Heart left ventricle (tissue), 16 donors: ENCODE data around the gene PHACTR1. TPM values are rescaled to one million over a fixed set of nuclear protein-coding genes. Genes with fewer than 3 reads are reported as not detected.

Experiments
- ATAC-seq, 4 donors: fragments of 200-7000 bp; cut with Tn5 transposase; one replicate each; pipeline ENCODE4 v1.9.1; 2020 to 2022; ENCODE audit warnings: moderate library complexity in 4 of 4, mild to moderate bottlenecking in 3 of 4, moderate number of reproducible peaks in 1 of 4
- DNase-seq, 5 donors: peaks; one replicate each; pipeline ENCODE4 v3.0.0-alpha.2; 2020
- H3K27ac ChIP-seq, 12 donors: fragments of 200-600 bp; sonication (generic) in 4 of 12; one replicate each; pipeline versions ENCODE4 v1.5.0 to v1.8.0; 2016 to 2022; ENCODE audit warnings: mild to moderate bottlenecking in 2 of 12
- H3K27me3 ChIP-seq, 9 donors: fragments of 200-600 bp; sonication (generic) in 2 of 9; one replicate each; pipeline versions ENCODE4 v1.5.1 to v1.8.0; 2016 to 2022; ENCODE audit warnings: mild to moderate bottlenecking in 3 of 9
- H3K36me3 ChIP-seq, 9 donors: fragments of 200-600 bp; sonication (generic) in 2 of 9; one replicate each; pipeline versions ENCODE4 v1.5.0 to v1.8.0; 2018 to 2022; ENCODE audit warnings: mild to moderate bottlenecking in 2 of 9
- H3K4me1 ChIP-seq, 12 donors: fragments of 200-600 bp; sonication (generic) in 4 of 12; one replicate each; pipeline versions ENCODE4 v1.5.0 to v1.8.0; 2016 to 2022; ENCODE audit warnings: mild to moderate bottlenecking in 3 of 12
- H3K4me3 ChIP-seq, 12 donors: fragments of 200-600 bp; sonication (generic) in 4 of 12; one replicate each; pipeline versions ENCODE4 v1.5.0 to v1.8.0; 2017 to 2022; ENCODE audit warnings: mild to moderate bottlenecking in 9 of 12, moderate library complexity in 4 of 12
- H3K9me3 ChIP-seq, 12 donors: fragments of 200-600 bp; sonication (generic) in 4 of 12; one replicate each; pipeline versions ENCODE4 v1.5.0 to v1.8.0; 2016 to 2022; ENCODE audit warnings: mild to moderate bottlenecking in 1 of 12
- POLR2A ChIP-seq, 2 donors: fragments of 450-650 bp; IDR thresholded peaks; one replicate each; pipeline ENCODE4 v1.6.1; 2017; ENCODE audit warnings: antibody characterized with exemption in 2 of 2, mild to moderate bottlenecking in 2 of 2, moderate library complexity in 2 of 2
- WGBS, 4 donors: extraction: QIAGEN DNeasy Blood & Tissue Kit in 2 of 4; methylation state at CpG; one replicate each; pipeline versions ENCODE4 v1.1.5 to v1.1.7; 2013 to 2018; 5-methylcytosine and 5-hydroxymethylcytosine counted together
- intact Hi-C, 10 donors: fragments of 100-400 bp; cut with DNase I; formaldehyde crosslinking; loops; one replicate each; pipeline versions ENCODE4 v1.11.1 to v1.14.2; 2022
- polyA plus RNA-seq, 2 donors: library from polyadenylated mRNA; stranded (reverse); fragments of 200-250 nt; gene quantifications; one replicate each; pipeline ENCODE4 v1.2.3, GENCODE V29; 2013
- total RNA-seq, 9 donors: library from RNA; depleted of rRNA in 2 of 9; stranded (reverse); fragments of >200 nt in 2 of 9; fragmentation: NEBNext Ultra II Directional in 3 of 9; extraction: Animal tissue kit (Norgen Biotek cat#: 25700) in 3 of 9; gene quantifications; one replicate each; pipeline versions ENCODE4 v1.1.0 to v1.2.4, GENCODE V29; 2016 to 2023
- TF ChIP-seq, protein P1 (sequence below), 12 donors: fragments of 200-600 bp; sonication (generic) in 4 of 12; IDR thresholded peaks; one replicate each; pipeline versions ENCODE4 v1.5.0 to v1.8.0; 2018 to 2022; ENCODE audit warnings: antibody characterized with exemption in 12 of 12, mild to moderate bottlenecking in 5 of 12
- donor health status: ischemic (EF 13 %, LVEDD 7.1; RV severe dilation, severe dysfunction).
- donor health status: healthy with polysubstance abuse.
- donor health status: DM: no; HTN: yes; CAD: no.
- donor health status: DM: no; HTN: no; CAD: no.
- donor health status: ischemic (EF 25% LVEDD 6.9; RV normal size, moderate dysfunction).
- donor health status: ischemic (EF 25% LVEDD 5.7; RV mildly dilated, moderate dysfunction).
- donor health status: healthy.
- donor health status: DM: yes; HTN: yes; CAD: no.
- donor health status: ischemic (EF 35%, LVEDD 5.7; RV mildly dilated, moderate dysfunction).
- donor health status: nonischemic (EF 11% LVEDD 7.7; RV severe dilation, severe dysfunction).
- donor health status: DM: yes; HTN: yes; CAD: no.
- donor health status: PGD.
- donor health status: ischemic (EF 29% LVEDD 5.4; RV normal size, mild dysfunction).
- donor health status: nonischemic (EF 23%, LVEDD 6.1; RV moderate dilation, normal function).

PHACTR1 gene
- total and polyA plus RNA-seq, 11 donors, result 21.2 to 238 (median 87.4) TPM

DNA sequence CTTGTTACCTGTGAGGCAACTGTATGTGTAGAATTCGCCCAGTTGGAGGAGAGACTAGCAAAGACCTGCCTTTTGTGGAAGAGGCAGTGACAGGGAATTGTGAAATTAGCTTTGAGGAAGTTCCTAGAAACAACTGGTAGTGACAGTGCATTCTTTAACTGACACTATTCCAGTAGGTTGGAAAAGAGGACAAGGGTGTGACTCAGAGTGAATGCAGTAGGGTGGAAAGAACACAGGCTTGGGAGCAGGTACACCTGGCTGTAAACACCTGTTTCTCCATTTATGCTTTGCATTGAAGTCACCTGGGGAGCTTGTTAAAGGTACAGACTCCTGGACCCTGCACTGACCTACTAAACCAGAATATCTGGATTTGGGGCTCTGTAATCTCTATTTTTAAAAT, 295.7 kb downstream of the PHACTR1 start:
- TF ChIP-seq, protein P1, sequence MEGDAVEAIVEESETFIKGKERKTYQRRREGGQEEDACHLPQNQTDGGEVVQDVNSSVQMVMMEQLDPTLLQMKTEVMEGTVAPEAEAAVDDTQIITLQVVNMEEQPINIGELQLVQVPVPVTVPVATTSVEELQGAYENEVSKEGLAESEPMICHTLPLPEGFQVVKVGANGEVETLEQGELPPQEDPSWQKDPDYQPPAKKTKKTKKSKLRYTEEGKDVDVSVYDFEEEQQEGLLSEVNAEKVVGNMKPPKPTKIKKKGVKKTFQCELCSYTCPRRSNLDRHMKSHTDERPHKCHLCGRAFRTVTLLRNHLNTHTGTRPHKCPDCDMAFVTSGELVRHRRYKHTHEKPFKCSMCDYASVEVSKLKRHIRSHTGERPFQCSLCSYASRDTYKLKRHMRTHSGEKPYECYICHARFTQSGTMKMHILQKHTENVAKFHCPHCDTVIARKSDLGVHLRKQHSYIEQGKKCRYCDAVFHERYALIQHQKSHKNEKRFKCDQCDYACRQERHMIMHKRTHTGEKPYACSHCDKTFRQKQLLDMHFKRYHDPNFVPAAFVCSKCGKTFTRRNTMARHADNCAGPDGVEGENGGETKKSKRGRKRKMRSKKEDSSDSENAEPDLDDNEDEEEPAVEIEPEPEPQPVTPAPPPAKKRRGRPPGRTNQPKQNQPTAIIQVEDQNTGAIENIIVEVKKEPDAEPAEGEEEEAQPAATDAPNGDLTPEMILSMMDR (IDR thresholded peaks at IDR 0.05), result no peak
- TF ChIP-seq POLR2A (IDR thresholded peaks at IDR 0.05), result no peak
- peak overlapping the region in 1 of 12 donors; percentile 86 for H3K27ac ChIP-seq
- WGBS, 4 donors, result 86 to 100% (median 91%) methylated on average over 1 of the region's 1 CpG
- intact Hi-C loops, result loop anchor here in 8 of 10 donors (2.0 to 10.0 kb wide), 10 partner anchors 49 to 313 kb away; partner anchors contain the start of gene TBC1D7 (in 1 of the 8)
- no peak for ATAC-seq
- no peaks in the 10 kb centered on the region for H3K9me3 ChIP-seq
- DNase-seq, result no peak
- peaks cover 0 to 29% (median 0%) of the 10 kb centered on the region in 9 donors for H3K27me3 ChIP-seq
- H3K4me3 ChIP-seq, result no peak overlapping the region
- peaks cover 0 to 51% (median 20%) of the 10 kb centered on the region in 12 donors for H3K4me1 ChIP-seq
- H3K36me3 ChIP-seq, result no peaks in the 10 kb centered on the region

DNA sequence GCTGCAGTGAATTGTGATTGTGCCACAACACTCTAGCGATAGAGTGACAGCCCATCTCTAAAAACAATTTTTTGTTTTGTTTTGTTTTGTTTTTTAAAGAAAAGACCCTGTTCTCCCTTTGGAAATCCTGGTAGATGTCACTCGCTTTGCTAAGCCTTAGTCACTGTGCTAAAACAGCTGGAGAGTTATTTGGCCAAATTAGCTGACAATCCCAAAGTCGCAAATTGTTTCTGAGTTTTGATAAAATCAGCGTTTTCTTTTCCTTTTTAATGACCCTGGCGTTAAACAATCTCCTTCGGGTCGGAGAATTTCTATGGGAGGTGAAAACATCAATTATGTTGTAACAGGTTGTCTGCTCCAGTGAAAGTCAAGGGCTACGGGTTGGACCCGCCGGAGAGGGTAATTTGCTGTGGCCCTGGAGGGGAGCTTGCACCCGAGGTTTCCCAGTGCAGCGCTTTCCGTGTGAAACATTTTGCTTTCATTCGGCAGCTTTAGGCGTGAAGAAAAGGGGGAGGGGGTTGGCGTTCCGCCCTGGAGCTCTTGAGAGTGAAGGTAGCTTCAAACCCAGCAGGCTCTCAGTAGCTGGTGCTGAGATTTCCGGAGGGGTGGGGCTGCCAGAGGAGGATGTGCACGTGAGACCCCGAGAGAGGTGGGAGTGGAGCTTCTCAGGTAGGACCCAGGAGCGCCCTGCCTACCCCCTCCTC, 296.6 kb downstream of the PHACTR1 start:
- 7 to 15% (median 9%) methylated on average over 13 to 21 of the region's 21 CpGs for WGBS, 4 donors
- Histone ChIP-seq H3K9me3 (no peaks in the 10 kb centered on the region), H3K36me3 (no peaks in the 10 kb centered on the region), H3K27ac (peak overlapping the region in 11 of 12 donors; percentile 36 to 90 (median 81)), H3K4me3 (peak overlapping the region; percentile 50 to 90 (median 69)), H3K27me3 (peaks cover 0 to 29% (median 0%) of the 10 kb centered on the region in 9 donors), H3K4me1 (peaks cover 0 to 46% (median 17%) of the 10 kb centered on the region in 12 donors)
- DNase-seq, result peak; percentile 39 to 76 (median 70)
- peak; percentile 19 to 62 (median 40) for ATAC-seq
- intact Hi-C loops, result loop anchor here in 8 of 10 donors (2.0 to 10.0 kb wide), 10 partner anchors 50 to 312 kb away; partner anchors contain the start of gene TBC1D7 (in 1 of the 8)
- TF ChIP-seq, protein P1 (IDR thresholded peaks at IDR 0.05), result no peak
- TF ChIP-seq POLR2A (IDR thresholded peaks at IDR 0.05), result no peak

DNA sequence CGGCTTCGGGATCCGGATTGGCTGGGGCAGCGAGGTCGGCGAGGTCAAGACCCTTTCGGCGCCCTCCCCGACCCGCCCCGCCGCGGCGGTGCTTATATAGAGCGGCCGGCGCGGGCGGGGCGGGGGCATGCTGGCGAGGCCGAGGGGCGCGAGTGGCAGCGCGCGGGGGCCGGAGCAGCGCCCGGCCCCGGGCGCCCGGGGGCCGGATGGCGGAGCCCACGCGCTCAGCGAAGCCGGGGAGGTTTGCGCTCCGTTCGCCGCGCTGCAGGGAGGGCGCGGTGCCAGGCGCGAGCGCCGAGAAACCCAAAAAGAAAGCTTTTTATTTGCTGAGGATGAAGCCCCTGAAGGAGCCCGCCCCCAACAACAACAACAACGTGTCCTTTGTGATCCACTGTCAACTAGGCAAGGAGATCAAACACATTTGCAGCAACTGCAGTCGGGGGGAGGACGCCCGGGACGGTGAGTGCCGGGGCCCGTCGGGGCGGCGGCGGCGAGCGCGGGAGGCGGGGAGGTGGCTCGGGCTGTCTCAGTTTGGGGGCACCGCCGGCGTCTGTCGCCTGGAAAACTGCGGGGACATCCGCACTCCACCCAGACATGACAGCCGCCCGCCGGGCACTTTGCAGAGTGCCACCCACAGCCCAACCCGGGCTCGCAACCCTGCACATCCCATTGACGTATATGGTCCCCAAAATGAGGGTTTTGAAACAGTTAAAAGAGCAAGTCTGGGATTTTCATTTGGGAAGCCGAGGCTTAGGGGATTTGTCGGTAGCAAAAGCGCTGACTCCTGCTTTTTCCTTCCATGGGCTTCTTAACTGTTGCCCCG, 297.3 kb downstream of the PHACTR1 start:
- H3K9me3 ChIP-seq, result no peaks in the 10 kb centered on the region
- intact Hi-C loops, result loop anchor here in 8 of 10 donors (2.0 to 10.0 kb wide), 10 partner anchors 51 to 311 kb away; partner anchors contain the start of gene TBC1D7 (in 1 of the 8)
- WGBS, 4 donors, result 1 to 4% (median 2%) methylated on average over 20 to 83 of the region's 83 CpGs
- DNase-seq (peak in 1 of 5 donors; percentile 28), ATAC-seq (peak in 3 of 4 donors; percentile 20 to 37 (median 32))
- peak overlapping the region; percentile 50 to 90 (median 80) for H3K27ac ChIP-seq
- TF ChIP-seq, protein P1 (IDR thresholded peaks at IDR 0.05), result no peak
- TF ChIP-seq POLR2A (IDR thresholded peaks at IDR 0.05), result no peak
- no peaks in the 10 kb centered on the region for H3K36me3 ChIP-seq
- peak overlapping the region; percentile 50 to 90 (median 69) for H3K4me3 ChIP-seq
- peaks cover 0 to 53% (median 17%) of the 10 kb centered on the region in 12 donors for H3K4me1 ChIP-seq
- peaks cover 0 to 29% (median 0%) of the 10 kb centered on the region in 9 donors for H3K27me3 ChIP-seq
